ENCODE measurements around the gene HTRA3. TPM values are rescaled to one million over a fixed set of nuclear protein-coding genes. Genes with fewer than 3 reads are reported as not detected.

Gene HTRA3
- polyA plus RNA-seq, 1 experiment: 16.3 TPM

DNA sequence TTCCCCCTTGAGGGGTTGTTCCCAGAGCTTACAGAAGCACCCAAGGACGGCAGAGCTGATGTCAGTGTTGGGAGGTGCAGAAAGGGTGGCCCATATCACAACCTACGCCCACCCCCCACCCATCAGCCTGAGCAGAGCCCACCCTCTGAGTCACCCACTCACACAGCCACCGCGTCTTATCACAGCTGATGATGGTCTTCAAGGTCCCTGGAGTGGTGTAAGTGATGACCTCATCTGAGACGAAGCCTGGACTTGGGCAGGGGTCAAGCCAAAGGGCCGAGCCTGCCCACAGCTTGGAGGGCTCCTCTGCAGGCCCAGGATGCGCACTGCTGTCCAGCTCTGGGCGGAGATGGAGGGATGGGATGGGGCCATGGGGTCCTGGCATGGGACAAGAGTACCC lies 3.0 kb upstream of the HTRA3 start:
- TF ChIP-seq, protein P1, sequence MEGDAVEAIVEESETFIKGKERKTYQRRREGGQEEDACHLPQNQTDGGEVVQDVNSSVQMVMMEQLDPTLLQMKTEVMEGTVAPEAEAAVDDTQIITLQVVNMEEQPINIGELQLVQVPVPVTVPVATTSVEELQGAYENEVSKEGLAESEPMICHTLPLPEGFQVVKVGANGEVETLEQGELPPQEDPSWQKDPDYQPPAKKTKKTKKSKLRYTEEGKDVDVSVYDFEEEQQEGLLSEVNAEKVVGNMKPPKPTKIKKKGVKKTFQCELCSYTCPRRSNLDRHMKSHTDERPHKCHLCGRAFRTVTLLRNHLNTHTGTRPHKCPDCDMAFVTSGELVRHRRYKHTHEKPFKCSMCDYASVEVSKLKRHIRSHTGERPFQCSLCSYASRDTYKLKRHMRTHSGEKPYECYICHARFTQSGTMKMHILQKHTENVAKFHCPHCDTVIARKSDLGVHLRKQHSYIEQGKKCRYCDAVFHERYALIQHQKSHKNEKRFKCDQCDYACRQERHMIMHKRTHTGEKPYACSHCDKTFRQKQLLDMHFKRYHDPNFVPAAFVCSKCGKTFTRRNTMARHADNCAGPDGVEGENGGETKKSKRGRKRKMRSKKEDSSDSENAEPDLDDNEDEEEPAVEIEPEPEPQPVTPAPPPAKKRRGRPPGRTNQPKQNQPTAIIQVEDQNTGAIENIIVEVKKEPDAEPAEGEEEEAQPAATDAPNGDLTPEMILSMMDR (IDR thresholded peaks at IDR 0.05; ENCODE audit: low read depth, low read length): no peak
- ChIA-PET POLR2A (no interaction called here), CTCF (interaction anchor here (0.5 to 3.2 kb wide), 10 partner anchors 9 to 162 kb away, joined by 3 to 26 read pairs (median 5); no protein-coding TSS in a partner anchor)
- no peak overlapping the region for H3K27ac ChIP-seq (ENCODE audit: low read depth, low read length)
- DNase-seq (ENCODE audit: low read depth, low spot score): no peak
- no peaks in the 10 kb centered on the region; the same call in 1 of the 2 replicates for H3K9me3 ChIP-seq (ENCODE audit: control insufficient read depth, insufficient read depth, low read length)
- H3K27me3 ChIP-seq (ENCODE audit: control insufficient read depth, insufficient read depth, low read length): peaks cover 2% of the 10 kb centered on the region
- H3K4me3 ChIP-seq (ENCODE audit: low read depth, low read length): no peak overlapping the region

- ChIA-PET POLR2A (no interaction called here), CTCF (interaction anchor here (0.5 to 3.2 kb wide), 10 partner anchors 9 to 162 kb away, joined by 3 to 26 read pairs (median 4); no protein-coding TSS in a partner anchor)
- Histone ChIP-seq H3K4me3 (ENCODE audit: low read depth, low read length) (no peak overlapping the region), H3K9me3 (ENCODE audit: control insufficient read depth, insufficient read depth, low read length) (no peaks in the 10 kb centered on the region; the same call in 1 of the 2 replicates), H3K27me3 (ENCODE audit: control insufficient read depth, insufficient read depth, low read length) (peaks cover 2% of the 10 kb centered on the region), H3K27ac (ENCODE audit: low read depth, low read length) (no peak overlapping the region)
- no peak for DNase-seq (ENCODE audit: low read depth, low spot score)
- TF ChIP-seq, protein P1 (IDR thresholded peaks at IDR 0.05; ENCODE audit: low read depth, low read length): peak; percentile 78
Observed at GRCh38 chr4:8267077-8267476, 2.5 kb upstream of the HTRA3 start.

- Histone ChIP-seq H3K9me3 (ENCODE audit: control insufficient read depth, insufficient read depth, low read length) (no peaks in the 10 kb centered on the region; the same call in 1 of the 2 replicates), H3K4me3 (ENCODE audit: low read depth, low read length) (no peak overlapping the region), H3K27ac (ENCODE audit: low read depth, low read length) (no peak overlapping the region), H3K27me3 (ENCODE audit: control insufficient read depth, insufficient read depth, low read length) (peaks cover 2% of the 10 kb centered on the region)
- TF ChIP-seq, protein P1 (IDR thresholded peaks at IDR 0.05; ENCODE audit: low read depth, low read length): no peak
- ChIA-PET POLR2A (no interaction called here), CTCF (interaction anchor here (1.5 to 3.2 kb wide), 4 partner anchors 91 to 134 kb away, joined by 4 to 26 read pairs (median 6); no protein-coding TSS in a partner anchor)
- DNase-seq (ENCODE audit: low read depth, low spot score): no peak
Observed at GRCh38 chr4:8268211-8268610, 1.3 kb upstream of the HTRA3 start.

- H3K27me3 ChIP-seq (ENCODE audit: control insufficient read depth, insufficient read depth, low read length): peaks cover 2% of the 10 kb centered on the region
- DNase-seq (ENCODE audit: low read depth, low spot score): no peak
- peak overlapping the region; percentile 29; the same call in 1 of the 2 replicates for H3K4me3 ChIP-seq (ENCODE audit: low read depth, low read length)
- no peak overlapping the region for H3K27ac ChIP-seq (ENCODE audit: low read depth, low read length)
- TF ChIP-seq, protein P1 (IDR thresholded peaks at IDR 0.05; ENCODE audit: low read depth, low read length): no peak
- POLR2A ChIA-PET: interaction anchor here (1.0 to 2.0 kb wide), 6 partner anchors 8 to 125 kb away, joined by 3 to 8 read pairs (median 6); no protein-coding TSS in a partner anchor
- CTCF ChIA-PET: interaction anchor here (1.2 to 3.2 kb wide), 2 partner anchors 27 to 92 kb away, joined by 3 to 7 read pairs; no protein-coding TSS in a partner anchor
- H3K9me3 ChIP-seq (ENCODE audit: control insufficient read depth, insufficient read depth, low read length): no peaks in the 10 kb centered on the region; the same call in 1 of the 2 replicates
Observed at GRCh38 chr4:8268901-8269534, 536 bp upstream of the HTRA3 start.

GRCh38 chr4:8270418-8270771 lies 841 bp downstream of the HTRA3 start:
- ChIA-PET POLR2A (interaction anchor here (1.4 to 2.0 kb wide), 4 partner anchors 10 to 123 kb away, joined by 3 to 8 read pairs (median 8); no protein-coding TSS in a partner anchor), CTCF (interaction anchor here (1.2 kb wide), 1 partner anchor 29 kb away, joined by 3 read pairs; no protein-coding TSS in a partner anchor)
- H3K9me3 ChIP-seq (ENCODE audit: control insufficient read depth, insufficient read depth, low read length): no peaks in the 10 kb centered on the region; the same call in 1 of the 2 replicates
- H3K27ac ChIP-seq (ENCODE audit: low read depth, low read length): no peak overlapping the region
- DNase-seq (ENCODE audit: low read depth, low spot score): no peak
- peaks cover 2% of the 10 kb centered on the region for H3K27me3 ChIP-seq (ENCODE audit: control insufficient read depth, insufficient read depth, low read length)
- peak overlapping the region; percentile 48 for H3K4me3 ChIP-seq (ENCODE audit: low read depth, low read length)
- TF ChIP-seq, protein P1 (IDR thresholded peaks at IDR 0.05; ENCODE audit: low read depth, low read length): no peak
